GM18505 (cell line): ENCODE results near the gene GTF2H3.

ENCODE experiments used
- ATAC-seq: cut with Tn5 transposase; IDR thresholded peaks from one replicate; pipeline ENCODE4 v1.9.1; 2021; ENCODE audit not compliant: unreplicated experiment
- POLR2A ChIP-seq: IDR thresholded peaks from 4 replicates; pipeline ENCODE4 v1.6.1; 2011; ENCODE audit warnings: borderline replicate concordance; ENCODE audit not compliant: insufficient read depth, insufficient read length; ENCODE audit errors: extremely low read depth

The GTF2H3 gene

DNA sequence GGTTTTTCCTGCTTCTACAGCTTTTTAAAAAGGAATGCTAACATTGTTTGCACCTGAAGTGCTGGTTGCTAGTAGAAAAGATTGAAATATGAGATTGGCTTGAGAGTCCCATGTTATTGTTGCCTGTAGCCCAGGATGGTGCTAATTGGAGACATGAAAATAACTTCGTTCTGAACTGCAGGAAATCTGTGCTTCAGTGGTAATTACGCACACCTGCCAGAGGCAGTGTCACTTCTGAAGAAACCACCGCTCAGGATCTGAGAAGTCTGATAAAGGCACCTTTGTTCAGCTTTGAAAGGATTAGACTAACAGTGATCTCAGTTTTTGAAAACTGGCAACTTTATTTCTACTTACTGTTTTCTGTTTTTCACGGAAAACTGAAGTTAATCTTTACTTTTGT, 63.0 kb downstream of the GTF2H3 start:
- TF ChIP-seq POLR2A: no peak
- no peak for ATAC-seq

DNA sequence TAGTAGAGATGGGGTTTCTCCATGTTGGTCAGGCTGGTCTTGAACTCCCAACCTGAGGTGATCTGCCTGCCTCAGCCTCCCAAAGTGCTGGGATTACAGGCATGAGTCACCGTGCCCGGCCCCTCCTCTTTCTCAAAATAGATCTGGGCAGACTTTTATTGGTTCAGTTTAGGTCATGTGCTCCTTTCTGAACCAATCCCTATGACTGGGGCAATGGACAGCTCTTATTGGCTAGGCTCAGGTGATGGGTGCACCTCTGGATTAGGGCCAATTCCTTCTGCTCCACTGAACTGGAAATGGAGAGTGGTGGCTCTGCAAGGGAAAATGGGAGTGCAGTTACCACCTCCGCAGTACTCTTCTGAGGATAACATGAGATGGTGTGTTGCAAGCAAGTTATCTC, 72.3 kb downstream of the GTF2H3 start:
- no peak for ATAC-seq
- TF ChIP-seq POLR2A: no peak

DNA sequence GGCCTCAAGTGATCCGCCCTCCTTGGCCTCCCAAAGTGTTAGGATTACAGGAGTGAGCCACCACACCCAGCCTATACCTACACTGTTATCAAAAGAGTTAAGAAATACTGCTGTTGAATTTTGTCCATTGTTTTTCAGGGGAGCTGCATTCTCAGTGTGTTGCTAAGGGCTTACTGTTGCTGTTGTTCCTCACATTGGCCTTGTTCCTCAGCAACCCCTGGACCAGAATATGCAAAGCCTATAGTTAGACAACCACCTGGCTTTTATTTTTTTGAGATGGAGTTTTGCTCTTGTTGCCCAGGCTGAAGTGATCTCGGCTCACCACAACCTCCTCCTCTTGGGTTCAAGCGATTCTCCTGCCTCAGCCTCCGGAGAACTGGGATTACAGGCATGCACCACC, 73.8 kb downstream of the GTF2H3 start:
- TF ChIP-seq POLR2A: no peak

More for the DNA sequence above, 73.8 kb downstream of the GTF2H3 start:
- ATAC-seq: no peak
